Activated CD4-positive, alpha-beta T cell treated with anti-CD3 and anti-CD28 coated beads, Interleukin-2, amount 50 U/mL, for 16 hours (primary cell): ENCODE data around the gene NEDD9.

ENCODE experiments used
- DNase-seq: peaks from one replicate; pipeline ENCODE4 v3.0.0-alpha.2; 2020

Gene NEDD9

DNA sequence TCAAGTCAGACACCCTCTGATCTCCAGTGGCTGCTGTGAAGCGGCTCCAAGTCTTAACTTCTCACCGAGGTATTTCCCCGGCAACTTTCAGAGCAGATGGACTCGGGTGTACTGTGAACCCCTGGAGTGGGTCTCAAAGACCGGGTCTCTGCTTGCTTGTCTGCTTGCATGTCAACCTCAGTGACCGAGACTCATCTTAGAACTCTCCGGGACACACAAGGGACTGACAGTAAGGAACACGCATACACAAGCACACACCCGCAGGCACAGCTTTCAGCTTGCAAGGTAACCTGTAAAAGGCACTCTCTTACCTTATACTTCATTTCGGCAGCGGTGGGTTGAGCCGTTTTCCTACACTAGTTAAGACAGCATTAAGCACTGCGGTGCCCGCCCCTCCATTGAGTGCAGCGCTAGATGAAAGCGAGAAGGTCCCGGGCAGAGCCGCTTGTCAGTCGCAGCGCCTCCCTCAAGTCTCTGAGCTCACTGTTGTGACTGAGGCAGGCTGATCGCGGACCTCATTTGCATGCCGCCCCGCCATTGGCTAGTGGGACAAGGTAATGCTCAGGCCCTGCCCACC, at the start of gene NEDD9:
NEDD9 (minus strand) TSS at position 476 of the 577 bp plus-strand sequence; CDS start at position 323, 153 bp downstream.
- DNase-seq = peak; percentile 95

DNA sequence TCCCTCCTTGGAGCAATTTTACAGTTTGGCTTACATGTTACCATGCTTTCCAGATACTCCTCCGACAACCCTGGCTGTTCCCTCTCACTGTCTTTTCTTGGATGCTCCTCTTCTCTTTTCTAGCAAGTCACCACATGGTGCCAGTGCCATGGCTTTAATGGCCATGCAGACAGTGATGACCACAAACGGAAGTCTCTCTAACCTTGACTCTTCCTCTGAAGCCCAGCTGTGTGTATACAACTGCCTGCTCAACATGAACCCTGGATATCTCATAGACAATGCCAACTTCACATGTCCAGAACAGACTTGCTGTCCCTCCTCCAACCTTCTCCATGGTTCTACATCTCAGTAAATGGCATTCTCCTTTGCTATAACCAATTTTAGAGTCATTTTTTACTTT, 49.8 kb upstream of the NEDD9 start:
- DNase-seq = no peak

GRCh38 chr6:11280394-11280793, 47.9 kb upstream of the NEDD9 start:
- no peak for DNase-seq

DNA sequence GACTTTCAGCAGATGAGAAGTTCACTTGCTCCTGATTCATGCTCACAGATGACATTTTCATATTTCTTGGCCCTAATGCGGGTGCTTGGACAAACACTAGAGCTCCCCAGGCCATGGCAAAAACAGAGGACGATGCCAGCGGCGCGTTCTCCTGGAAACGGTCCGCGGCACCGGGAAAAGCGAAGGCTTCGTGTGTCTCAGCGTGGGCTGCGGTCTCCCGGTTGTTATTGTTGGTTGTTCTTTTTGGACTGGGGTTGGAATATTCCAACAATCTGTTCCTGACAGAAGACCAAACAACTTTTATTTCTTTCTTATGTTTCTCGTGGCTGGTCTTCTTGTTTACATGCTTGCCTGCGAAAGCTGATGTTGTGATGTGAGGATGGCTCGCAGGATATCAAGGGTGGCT, 46.8 kb upstream of the NEDD9 start:
- DNase-seq = no peak

DNA sequence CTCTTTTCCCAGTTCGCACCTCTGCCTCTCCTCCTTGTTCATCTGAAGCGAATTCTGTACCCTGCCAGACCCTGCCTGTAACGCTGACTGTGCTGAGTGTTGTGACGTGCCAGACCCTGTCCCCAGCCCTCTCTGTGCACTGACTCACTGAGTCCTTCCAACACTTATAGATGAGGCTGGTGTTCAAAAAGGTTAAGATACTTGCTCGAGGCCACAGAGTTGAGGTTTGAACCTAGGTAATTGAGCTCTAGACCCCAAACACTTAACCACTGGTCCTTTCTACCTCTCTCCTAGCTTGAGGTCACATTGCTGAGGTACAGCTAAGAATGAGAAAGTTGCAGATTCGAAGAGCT, 45.7 kb upstream of the NEDD9 start:
- DNase-seq = peak; percentile 46

- peak; percentile 61 for DNase-seq
These were observed 45.1 kb upstream of the NEDD9 start for GRCh38 chr6:11277275-11278206.

GRCh38 chr6:11276911-11277274, 44.4 kb upstream of the NEDD9 start:
- no peak for DNase-seq

GRCh38 chr6:11276228-11276627, 43.8 kb upstream of the NEDD9 start:
- DNase-seq = no peak

GRCh38 chr6:11275598-11275997, 43.1 kb upstream of the NEDD9 start:
- peak; percentile 61 for DNase-seq

DNA sequence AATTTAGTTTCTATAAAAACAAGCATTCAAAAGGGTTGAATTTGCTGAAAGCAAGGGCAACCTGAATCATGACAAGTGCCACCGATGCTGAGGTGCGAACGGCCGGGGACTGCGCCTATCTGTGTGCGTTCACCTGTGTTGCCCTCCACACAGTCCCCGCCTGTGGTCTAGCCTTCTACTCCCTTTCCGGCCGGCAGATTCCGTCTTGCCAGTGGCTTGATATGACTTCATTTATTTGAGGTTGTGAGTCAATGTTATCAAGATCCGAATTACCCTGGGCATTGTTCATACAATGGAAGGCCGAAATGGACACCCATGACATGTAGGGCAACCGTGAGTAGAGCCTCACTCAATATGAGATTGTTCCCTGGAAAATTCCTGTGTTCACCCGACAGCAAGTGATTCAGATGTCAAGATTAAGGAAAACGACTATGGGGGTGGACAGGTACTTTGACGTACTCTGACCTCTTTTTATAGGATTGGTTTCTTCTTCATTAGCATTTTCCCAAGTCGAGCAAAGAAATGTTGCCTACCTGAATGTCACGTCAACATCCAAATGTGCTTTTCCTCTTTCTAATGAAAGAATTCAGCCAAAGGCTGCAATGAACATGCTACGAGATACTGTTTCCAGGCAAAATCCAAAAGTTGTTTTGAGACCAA, 41.1 kb upstream of the NEDD9 start:
- DNase-seq = no peak

- no peak for DNase-seq
These were observed 40.2 kb upstream of the NEDD9 start for GRCh38 chr6:11272491-11273192.

GRCh38 chr6:11271228-11272020, 39.0 kb upstream of the NEDD9 start:
- DNase-seq = no peak

GRCh38 chr6:11270030-11271027, 37.9 kb upstream of the NEDD9 start:
- DNase-seq = no peak

DNA sequence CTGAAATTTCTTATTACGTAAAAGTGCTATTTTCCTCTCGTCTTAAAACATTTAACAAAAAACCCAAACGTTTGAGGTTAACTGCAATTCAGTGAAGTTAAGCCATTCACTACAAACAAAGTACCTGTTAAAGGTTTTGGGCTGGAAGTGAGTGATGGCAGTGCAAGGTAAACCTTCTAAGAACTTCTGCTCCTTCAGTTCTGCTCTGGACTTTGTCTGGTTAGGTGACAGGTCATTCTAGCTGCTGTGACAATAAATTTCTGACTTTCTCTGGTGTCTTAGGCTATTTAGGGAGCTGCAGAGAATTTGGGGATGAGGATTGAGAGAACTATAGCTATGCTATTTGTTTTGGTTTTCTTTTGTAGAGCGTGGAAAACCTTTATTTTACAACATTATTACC, 36.5 kb upstream of the NEDD9 start:
- no peak for DNase-seq

DNA sequence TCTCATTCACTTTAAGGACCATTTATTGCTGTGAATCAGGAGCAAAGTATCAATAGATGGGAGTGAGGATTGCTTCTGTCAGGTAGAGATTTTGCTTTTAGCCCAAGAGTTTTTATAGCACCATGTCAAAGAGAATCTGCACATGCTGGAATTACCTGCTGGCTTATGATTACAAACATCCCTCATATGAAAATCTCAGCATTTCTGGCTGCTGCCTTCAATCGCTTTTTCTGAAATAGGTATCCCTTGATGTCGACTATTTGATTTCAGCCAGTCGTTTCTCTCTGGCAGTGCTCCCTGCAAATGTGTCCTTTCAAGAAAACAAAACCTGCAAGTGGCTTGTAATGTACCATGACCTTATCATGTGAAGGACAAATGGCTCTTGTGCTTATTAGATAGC, 34.5 kb upstream of the NEDD9 start:
- DNase-seq = no peak

GRCh38 chr6:11265932-11266331, 33.5 kb upstream of the NEDD9 start:
- no peak for DNase-seq

DNA sequence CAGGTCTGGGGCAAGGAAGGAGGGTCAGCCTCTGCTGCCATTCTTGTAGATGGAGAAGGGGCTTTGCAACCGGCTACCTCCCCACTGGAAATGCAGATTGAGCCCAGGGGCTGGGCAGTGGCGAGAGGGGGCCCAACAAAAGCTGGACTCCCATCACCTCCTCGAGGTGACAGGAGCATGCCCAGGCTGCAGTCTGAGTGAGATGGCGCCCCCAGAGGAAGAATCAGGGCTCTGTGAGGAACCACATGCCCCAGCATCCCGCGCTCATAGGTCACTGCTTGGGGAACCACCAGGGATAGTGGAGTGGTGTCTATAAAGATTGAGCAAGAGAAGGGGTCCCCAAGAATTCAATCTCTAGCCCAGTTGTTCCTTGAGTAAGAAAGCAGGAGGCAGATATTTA, 31.6 kb upstream of the NEDD9 start:
- DNase-seq = no peak

DNA sequence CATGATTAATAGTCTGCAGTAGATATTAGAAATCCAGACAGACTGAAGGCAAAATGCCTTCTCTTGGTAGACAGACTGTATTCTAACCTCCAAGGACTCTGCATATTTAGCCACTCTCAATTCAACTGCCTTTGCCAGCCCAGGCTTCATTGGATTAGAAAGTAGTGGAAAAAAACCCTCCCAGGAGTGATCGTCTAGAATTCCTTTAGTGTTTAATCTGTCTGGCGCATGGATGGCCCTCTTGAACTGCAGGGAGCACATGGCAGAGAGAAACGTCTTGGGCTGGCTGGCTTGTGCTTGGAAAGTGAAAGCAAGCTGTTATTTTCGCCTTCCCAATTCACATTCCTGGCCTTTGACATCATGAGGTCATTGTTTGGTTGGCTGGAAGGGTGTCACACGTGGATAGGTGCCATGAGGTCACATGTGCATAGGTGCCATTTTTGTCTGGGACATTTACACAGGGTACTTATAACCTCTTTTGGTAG, 30.9 kb upstream of the NEDD9 start:
- no peak for DNase-seq

GRCh38 chr6:11262242-11262641, 29.8 kb upstream of the NEDD9 start:
- DNase-seq = no peak

GRCh38 chr6:11260249-11261038, 28.0 kb upstream of the NEDD9 start:
- no peak for DNase-seq
